GM18526 (cell line): ENCODE results near the gene TMEM252.

Experiments
- POLR2A ChIP-seq: IDR thresholded peaks from 3 replicates; pipeline ENCODE4 v1.6.1; 2011; ENCODE audit not compliant: insufficient read length; ENCODE audit errors: extremely low read depth

TMEM252 gene

DNA sequence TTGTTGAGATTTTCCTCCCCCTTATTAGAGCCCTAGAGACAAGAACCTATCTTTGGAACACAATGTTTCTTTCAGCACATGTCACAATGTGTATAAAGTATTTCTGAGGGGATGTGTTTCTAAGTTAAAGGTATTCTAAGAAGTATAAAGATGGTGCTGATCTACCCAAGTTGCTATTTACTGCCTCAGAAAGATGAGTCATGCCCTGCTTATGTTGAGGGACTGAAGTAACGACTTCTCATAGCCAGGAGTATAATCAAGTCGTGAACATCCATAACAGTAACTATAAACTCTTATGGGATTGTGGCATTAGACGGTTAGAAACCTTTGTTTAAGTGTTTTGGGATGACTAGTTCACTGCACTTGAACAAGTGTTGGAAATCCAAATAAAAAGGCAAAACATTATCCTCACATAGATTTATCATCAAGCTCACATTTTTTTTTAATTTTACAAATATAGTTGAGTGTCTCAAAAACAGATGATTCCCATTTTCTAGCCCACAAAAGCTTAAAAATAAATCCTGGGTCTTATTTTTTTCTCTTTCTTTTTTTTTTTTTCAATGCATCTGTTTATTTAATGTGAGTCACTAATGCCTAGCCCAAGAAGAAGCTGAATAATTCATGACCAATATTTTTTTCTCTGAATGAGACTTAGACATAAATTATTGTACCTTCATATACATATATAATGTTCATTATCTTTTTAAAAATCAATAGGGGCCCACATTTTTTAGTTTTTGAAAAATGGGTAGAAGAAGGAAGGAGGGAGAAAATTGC lies 12.2 kb upstream of the TMEM252 start:
- TF ChIP-seq POLR2A, result no peak

DNA sequence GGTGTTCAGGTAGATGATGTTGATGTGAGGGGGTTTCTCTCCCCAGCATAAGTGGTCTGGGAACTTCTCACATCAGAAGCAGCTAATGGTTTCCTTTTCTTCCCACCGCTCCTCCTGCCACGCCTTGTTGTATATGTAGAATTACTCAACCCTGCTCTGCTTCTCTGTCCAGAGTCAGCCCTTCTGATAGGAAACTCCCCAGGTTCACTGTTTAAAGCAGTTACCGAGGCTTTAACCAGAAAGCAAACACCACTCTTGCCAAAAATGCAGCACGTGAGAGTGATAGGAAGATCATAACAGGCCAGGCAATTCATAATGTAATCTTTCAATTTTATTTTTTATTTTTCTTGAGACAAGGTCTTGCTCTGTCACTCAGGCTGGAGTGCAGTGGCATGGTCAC lies 10.5 kb upstream of the TMEM252 start:
- TF ChIP-seq POLR2A, result no peak

DNA sequence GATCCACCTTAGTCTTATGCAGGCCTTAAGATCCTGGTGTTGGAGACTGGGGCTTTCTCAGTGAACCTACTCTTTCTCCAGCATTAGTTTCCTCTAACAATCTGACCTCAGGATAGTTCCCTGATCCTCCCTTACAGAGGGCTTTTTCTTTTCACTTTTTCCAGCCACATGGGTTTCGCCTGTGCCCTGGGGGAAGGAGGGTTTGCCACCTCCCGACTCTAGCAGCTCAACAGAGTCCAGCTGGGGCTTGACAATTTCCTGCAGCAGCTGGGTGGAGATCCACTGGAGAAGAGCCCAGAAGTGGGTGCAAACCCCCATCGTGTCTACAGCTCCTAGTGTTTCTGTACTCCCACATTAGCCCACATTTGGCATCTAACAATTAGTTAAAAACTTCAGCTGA lies 7.6 kb upstream of the TMEM252 start:
- no peak for TF ChIP-seq POLR2A

DNA sequence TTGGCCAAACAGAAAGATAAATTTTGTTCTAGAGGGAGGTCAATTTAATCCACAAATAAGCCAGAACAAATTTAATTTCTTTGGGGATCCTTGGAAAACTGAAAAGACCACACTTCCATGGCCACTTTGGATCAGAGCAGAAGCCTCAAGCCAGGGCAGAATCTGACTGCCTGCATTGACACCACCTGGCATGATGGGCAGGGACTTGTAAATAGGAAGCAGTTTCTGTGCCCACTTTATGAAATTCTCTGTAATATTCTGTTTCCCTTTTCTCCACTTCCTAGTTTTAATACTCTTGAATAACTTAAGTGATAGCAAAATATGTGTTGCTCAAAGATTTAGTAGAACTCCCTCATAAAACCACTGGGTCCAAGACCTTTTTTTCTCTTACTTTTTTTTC lies 6.7 kb upstream of the TMEM252 start:
- no peak for TF ChIP-seq POLR2A

DNA sequence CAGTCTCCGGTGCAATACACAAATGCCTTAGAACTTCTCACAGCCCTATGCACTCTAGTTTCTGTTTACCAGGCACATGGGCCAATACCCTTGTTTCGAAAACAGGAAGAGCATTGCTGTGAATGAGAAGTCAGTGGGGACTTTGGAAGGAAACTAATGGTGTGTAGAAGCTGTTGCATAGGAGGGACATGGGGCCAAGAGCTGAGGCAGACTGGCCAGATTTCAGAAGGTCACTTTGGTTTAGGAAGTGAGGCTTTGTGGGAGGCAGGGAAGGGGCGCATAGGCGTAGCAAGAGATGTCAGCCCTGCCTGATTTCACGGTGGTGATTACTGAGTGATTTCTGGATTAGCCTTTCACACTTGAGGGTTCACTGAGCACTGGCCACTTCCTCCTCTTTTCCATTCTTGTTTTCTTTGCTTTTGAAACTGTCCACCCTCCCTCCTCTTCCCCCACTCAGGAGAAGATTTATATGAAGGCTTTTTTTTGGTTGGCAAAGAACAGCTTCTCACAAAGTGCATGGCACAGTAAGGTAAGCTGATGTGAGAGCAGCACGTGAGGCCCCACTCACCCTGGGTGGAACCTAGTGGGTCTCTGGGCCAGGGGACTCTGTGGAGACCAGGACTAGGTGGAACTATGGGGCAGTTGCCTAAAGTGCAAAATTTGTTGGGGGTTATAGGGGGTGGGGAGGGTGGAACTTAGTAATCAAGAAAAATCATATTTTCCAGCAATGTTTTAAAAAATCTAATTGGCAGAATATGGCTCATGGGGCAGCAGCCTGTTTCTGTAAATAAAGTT lies 6.1 kb upstream of the TMEM252 start:
- no peak for TF ChIP-seq POLR2A

DNA sequence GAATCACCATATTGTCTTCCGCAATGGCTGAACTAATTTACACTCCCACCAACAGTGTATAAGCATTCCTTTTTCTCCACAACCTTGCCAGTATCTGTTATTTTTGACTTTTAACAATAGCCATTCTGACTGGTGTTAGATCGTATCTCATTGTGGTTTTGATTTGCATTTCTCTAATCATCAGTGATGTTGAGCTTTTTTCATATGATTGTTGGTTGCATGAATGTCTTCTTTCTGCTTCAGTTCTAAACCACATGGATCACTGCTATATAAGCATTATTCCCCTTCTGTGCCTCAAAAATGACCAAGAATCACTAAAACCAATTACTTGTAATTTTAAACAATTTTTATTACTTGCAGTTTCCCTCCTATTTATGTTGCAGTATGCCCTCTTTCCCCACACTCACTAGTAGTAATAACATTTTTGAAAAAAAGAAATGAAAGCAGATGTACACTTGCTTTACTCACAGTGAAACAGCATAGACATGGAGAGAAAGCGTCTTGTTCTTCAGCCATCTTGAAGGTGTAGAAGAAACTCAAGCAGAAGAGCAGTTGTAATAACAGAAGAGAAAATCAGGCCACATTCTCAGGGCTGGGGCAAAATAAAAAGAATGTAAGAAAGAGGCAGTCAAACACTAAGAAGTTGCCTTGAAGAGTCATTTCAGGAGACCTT lies 4.5 kb upstream of the TMEM252 start:
- no peak for TF ChIP-seq POLR2A

DNA sequence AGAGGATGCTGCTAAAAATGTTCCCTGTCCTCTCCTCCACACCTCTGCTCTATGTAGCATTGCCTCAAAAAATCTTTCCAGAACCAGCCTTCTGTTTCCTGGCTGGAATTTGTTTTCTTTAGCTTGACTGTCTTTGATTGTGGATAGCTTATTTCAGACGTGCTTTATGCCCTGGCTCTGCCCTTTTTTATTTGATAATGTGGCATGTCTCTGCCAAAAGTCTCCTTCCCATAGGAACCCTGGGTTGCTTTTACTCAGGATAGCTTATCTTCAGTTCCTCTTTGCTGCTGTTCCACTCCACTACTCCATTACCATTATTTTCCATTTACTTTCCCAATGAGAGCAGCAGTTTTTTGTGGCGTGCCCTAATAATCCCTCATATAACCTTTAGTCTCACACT lies 885 bp upstream of the TMEM252 start:
- no peak for TF ChIP-seq POLR2A

DNA sequence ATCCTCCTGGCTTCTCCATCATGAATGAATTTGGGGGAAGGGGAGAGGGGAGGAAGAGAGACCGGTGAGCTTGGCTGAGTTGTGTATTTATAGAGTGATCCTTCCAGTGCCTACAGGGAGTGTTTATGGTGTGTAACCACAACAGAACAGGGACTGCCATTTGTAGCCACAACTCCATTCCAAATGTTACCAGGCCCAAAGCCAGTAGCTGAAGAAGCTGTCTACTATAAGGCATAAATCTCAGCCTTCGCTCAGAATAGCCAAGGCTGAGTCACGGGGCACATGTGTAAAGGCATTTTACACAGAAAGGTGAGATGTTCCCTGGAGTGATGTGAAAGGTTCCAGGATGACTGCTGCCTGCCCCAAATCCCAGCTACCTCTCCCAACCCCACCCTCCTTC lies 2.5 kb downstream of the TMEM252 start:
- no peak for TF ChIP-seq POLR2A

DNA sequence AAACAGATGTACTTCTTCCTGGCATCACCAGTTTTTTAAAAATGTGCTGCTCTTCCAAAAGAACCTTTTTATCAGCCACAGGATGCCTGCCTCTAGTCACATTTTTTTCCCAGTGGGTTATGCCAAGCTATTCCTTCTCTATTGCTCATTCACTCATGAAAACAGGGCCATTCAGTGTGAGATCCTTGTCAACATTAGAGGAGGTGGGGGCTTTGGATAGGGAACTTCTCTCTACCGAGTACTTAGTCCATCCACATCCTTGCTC lies 3.1 kb downstream of the TMEM252 start:
- TF ChIP-seq POLR2A, result no peak

DNA sequence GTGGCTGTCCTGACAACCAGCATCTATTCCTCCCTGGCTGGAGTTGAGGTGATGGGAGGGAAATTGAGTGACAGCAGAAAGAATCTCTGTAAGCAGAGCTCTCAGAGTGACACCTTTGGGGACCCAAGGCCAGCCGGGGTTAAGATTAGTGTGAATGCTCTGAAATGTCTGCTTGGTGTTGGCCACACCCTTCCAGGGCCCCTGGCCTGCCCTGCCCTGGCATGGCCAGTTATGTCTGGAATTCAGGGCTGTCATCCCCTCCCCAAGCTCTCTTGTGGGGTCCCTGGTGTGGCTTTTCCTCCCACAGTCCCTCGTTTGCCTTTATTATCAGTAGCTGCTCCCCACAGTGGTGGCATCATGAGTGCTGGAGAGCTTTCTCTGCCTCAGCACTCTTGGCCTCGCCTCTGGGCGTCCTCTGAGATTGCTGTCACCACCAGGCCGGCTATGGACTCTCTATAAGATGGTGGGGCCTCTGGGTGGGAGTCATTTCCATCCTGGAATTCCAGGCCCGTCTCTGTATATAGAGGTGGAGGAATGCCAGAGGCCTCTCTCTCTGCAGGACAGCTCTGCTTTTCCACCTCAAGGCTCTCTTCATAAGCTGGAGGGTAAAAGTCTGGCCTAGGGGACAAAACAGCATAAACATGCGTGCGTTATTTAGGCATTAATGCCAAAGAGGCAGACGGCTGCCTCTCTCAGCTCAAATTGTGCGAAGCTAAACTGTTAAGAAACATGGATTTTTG lies 3.6 kb downstream of the TMEM252 start:
- no peak for TF ChIP-seq POLR2A

DNA sequence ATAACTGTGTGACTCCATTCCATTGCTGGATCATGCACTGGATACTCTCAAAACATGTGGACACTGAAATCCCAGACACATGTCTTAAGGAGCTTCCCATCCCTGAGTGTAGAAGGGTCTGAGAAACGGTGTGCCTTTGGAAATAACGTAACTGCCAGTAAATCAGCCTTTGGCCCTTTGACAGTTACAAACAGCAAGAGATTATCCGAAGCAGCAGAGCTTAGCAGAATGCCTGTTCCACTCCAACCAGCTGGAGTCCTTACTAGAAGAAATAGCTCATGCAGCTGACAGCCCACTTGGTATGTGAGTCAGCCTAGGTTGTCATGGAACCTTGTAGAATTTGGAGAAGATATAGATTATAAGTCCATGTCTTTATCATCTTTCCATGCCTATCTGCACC lies 7.0 kb downstream of the TMEM252 start:
- no peak for TF ChIP-seq POLR2A

DNA sequence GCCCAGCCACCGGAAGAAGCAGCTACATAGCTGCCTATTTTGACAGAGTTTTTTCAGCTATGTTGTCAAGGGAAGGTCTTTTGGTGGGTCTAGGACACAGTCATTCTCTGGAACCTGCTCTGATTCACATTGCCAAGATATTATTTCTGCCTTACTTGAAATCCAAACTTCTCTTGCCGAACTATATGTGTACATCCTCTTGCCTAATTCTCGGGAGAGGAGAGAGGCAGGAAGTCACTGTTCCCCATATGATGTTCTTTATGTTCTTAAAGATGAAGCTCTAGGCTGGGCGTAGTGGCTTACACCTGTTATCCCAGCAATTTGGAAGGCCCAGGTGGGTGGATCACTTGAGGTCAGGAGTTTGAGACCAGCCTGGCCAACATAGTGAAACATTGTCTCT lies 8.6 kb downstream of the TMEM252 start:
- TF ChIP-seq POLR2A, result no peak

DNA sequence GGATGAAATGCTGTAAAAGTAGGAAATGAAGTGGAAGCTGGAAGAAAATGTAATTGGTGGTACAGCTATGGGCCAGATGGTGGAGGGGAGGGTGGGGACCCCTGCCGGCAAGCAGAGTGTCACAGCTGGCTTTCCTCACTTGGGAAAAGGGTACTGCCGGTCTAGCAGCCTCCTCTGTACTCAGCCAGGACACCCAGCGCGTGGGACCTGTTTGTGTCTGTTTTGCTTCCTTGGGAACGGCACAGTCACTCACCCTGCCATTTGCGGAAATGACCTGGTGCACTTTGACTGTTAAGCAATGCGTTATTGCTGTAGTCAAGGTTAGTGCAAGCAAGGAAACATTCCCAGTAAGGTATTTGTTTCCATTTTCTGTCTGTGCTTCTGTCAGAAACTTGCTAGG lies 10.1 kb downstream of the TMEM252 start:
- TF ChIP-seq POLR2A, result no peak

DNA sequence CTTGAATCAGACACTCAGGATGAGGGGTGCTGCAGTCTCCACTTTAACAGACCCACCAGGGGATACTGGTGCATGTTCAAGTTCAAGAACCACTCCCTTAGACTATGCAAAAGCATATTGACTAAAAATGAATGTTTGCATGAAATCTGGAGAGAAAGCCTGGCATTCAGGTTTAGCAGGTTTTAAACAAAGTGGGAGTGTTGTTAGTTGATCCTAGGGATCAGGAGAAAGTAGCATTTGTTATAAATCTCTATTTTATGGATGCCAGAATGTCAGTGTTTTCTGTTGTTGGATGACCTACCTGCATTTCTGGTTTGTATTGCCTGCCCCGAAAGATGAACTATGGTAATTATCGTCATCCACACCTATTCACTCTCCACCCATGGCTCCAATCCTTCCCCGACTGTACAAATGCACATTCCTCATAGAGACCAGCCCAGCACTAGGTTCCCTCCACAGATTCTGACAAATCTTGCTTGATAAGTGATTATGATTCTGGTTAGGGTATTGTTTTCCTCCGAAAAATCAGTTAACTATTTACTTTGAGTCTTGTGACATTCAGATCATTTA lies 17.2 kb downstream of the TMEM252 start:
- TF ChIP-seq POLR2A, result no peak

DNA sequence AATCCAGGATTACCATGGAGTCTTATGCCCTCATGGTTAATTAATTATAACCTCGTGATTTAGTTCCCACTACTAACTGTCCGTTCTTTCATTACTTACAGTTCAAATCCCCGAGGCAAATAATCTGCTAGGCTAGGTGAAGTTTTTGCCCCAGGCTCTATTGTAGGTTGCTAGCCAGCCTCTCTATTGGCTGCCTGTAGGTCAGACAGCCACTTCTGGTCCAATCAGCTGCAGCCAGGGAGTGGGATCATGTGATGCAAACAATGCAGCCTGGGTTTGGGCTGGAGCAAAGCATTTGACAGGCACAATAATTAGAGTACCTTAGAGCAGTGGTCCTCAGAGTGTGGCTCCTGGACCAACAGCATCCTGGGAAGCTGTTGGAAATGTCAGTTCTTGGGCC lies 17.7 kb downstream of the TMEM252 start:
- TF ChIP-seq POLR2A, result no peak
